Activated CD4-positive, alpha-beta T cell treated with anti-CD3 and anti-CD28 coated beads, Interleukin-2, amount 50 U/mL, for 4 hours (primary cell): ENCODE measurements around the gene DMXL1.
A peak's percentile ranks its signal among the peaks of the same experiment; 100 is the strongest.

Experiments
- DNase-seq, 2 experiments: peaks; one replicate each; pipeline ENCODE4 v3.0.0-alpha.2; 2020

The DMXL1 gene

GRCh38 chr5:119270960-119271757 is 200.3 kb downstream of the DMXL1 start:
- DNase-seq = no peak

- DNase-seq = no peak
Measured at GRCh38 chr5:119271758-119272730, 201.2 kb downstream of the DMXL1 start.

- DNase-seq = no peak
Measured at GRCh38 chr5:119273391-119273839, 202.5 kb downstream of the DMXL1 start.

GRCh38 chr5:119274030-119274766 is 203.3 kb downstream of the DMXL1 start:
- no peak for DNase-seq

- DNase-seq = no peak
Measured at GRCh38 chr5:119274767-119275130, 203.9 kb downstream of the DMXL1 start.

- DNase-seq = no peak
Measured at GRCh38 chr5:119275146-119275545, 204.3 kb downstream of the DMXL1 start.

- DNase-seq = peak in 1 of 2 experiments; percentile 28
Measured at GRCh38 chr5:119275601-119276173, 204.8 kb downstream of the DMXL1 start.

- no peak for DNase-seq
Measured at GRCh38 chr5:119276978-119277377, 206.1 kb downstream of the DMXL1 start.

GRCh38 chr5:119279093-119279492 is 208.2 kb downstream of the DMXL1 start:
- DNase-seq = no peak

- no peak for DNase-seq
Measured at GRCh38 chr5:119280380-119280779, 209.5 kb downstream of the DMXL1 start.

- DNase-seq = no peak
Measured at GRCh38 chr5:119282628-119283027, 211.7 kb downstream of the DMXL1 start.

GRCh38 chr5:119284031-119284430 is 213.1 kb downstream of the DMXL1 start:
- DNase-seq = no peak

GRCh38 chr5:119285070-119285916 is 214.4 kb downstream of the DMXL1 start:
- no peak for DNase-seq

- no peak for DNase-seq
Measured at GRCh38 chr5:119286511-119287488, 215.9 kb downstream of the DMXL1 start.

- peak; percentile 63 to 64 for DNase-seq
Measured at GRCh38 chr5:119287547-119288111, 216.7 kb downstream of the DMXL1 start.

- DNase-seq = no peak
Measured at GRCh38 chr5:119288379-119289033, 217.6 kb downstream of the DMXL1 start.

- DNase-seq = no peak
Measured at GRCh38 chr5:119289438-119290044, 218.7 kb downstream of the DMXL1 start.

GRCh38 chr5:119290161-119290569 is 219.3 kb downstream of the DMXL1 start:
- DNase-seq = no peak

GRCh38 chr5:119290607-119291006 is 219.7 kb downstream of the DMXL1 start:
- no peak for DNase-seq
